GM06990 (cell line): ENCODE measurements around the gene ERC1.

Experiments used
- DNase-seq: peaks from one replicate; pipeline ENCODE4 v3.0.0-alpha.2; 2011; ENCODE audit not compliant: insufficient read length; ENCODE audit errors: extremely low read depth
- H3K27me3 ChIP-seq: replicated peaks from 2 replicates; pipeline ENCODE4 v1.6.0; 2011; ENCODE audit warnings: low read length; ENCODE audit not compliant: control insufficient read depth, insufficient read depth
- H3K36me3 ChIP-seq: 2 replicates; pipeline ENCODE4 v1.5.1; 2011; ENCODE audit warnings: low read length; ENCODE audit not compliant: control insufficient read depth, insufficient read depth
- H3K4me3 ChIP-seq: replicated peaks from 2 replicates; pipeline ENCODE4 v1.5.1; 2011; ENCODE audit warnings: low read depth, mild to moderate bottlenecking, control low read depth, low read length
- CTCF ChIP-seq: IDR thresholded peaks from 2 replicates; pipeline ENCODE4 v1.5.1; 2011; ENCODE audit warnings: low read length, control low read depth, mild to moderate bottlenecking, inconsistent platforms; ENCODE audit not compliant: insufficient read depth, poor library complexity, severe bottlenecking

The ERC1 gene

GRCh38 chr12:1071182-1071581, 80.2 kb downstream of the ERC1 start:
- no peaks in the 10 kb centered on the region for H3K27me3 ChIP-seq
- no peaks in the 10 kb centered on the region for H3K36me3 ChIP-seq
- no peak for TF ChIP-seq CTCF
- no peak for DNase-seq
- no peak overlapping the region for H3K4me3 ChIP-seq

DNA sequence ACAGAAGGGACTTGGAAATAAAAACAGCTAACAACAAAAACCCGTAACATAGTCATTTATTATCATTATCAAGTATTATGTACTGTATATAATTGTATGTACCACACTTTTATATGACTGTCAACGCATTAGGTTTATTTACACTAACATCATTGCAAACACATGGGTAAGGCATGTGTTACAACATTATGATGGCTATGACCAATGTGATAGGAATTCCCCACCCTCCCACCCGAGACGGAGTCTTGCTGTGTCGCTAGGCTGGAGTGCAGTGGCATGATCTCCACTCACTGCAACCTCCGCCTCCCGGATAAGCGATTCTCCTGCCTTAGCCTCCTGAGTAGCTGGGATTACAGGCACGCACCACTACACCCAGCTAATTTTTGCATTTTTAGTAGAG, 82.6 kb downstream of the ERC1 start:
- no peaks in the 10 kb centered on the region for H3K36me3 ChIP-seq
- TF ChIP-seq CTCF = no peak
- H3K4me3 ChIP-seq = no peak overlapping the region
- DNase-seq = no peak
- H3K27me3 ChIP-seq = no peaks in the 10 kb centered on the region

DNA sequence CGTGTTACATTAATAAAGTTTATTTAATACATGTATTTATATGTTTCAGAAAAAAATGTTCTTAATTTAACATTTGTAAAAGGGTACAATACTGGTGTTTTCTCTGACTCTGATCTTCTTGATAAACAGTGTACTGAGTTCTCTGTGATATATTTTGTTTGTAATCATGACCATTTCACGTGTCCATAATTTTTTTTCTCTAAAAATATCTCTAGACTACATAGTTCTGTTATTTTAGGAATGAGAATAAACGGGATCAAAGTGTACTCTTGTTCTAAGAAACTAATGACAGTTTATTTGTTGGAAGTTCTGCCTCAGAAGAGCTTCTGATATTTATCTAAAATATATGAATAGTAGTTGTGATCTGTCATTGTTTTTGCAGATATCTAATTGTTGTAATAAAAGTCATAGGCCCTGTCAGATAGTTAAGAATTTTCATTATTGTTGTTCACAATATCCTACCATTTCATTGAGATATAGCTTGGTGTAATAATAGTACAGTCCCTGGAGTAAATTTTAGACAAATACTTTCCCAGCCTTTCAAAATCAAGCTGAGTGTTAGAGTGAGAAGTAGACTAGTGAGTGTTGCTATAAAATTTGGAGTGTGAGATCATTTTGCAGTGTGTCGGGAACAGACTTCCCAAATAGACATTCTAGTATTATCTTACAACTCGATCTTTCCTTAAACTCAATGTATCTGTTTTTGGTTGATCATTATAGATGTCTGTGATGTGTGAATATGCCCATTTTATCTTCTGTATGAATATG, 86.2 kb downstream of the ERC1 start:
- H3K36me3 ChIP-seq = no peaks in the 10 kb centered on the region
- H3K4me3 ChIP-seq = no peak overlapping the region
- no peaks in the 10 kb centered on the region for H3K27me3 ChIP-seq
- TF ChIP-seq CTCF = no peak
- DNase-seq = no peak

DNA sequence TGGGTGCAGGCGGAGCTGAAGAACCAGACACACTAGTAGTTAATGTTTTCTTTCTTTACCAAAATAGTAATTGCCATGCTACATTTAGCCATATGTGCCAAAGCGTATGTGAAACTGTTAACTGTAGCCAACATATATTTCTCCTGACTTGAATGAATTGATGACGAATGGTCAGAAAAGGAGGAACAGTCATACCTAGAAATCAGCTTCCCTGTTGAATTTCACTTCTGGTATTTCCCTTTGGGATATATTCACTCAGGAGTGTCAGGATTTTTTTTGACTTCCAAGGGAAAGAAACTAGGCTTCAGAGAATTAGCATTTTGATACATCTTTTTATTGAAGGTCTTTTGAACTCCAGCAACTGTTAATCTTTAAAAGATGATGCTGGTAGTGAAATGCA, 87.0 kb downstream of the ERC1 start:
- no peak for DNase-seq
- H3K36me3 ChIP-seq = no peaks in the 10 kb centered on the region
- no peaks in the 10 kb centered on the region for H3K27me3 ChIP-seq
- no peak overlapping the region for H3K4me3 ChIP-seq
- no peak for TF ChIP-seq CTCF

- TF ChIP-seq CTCF = no peak
- no peaks in the 10 kb centered on the region for H3K27me3 ChIP-seq
- H3K36me3 ChIP-seq = no peaks in the 10 kb centered on the region
- no peak overlapping the region for H3K4me3 ChIP-seq
- DNase-seq = peak; percentile 36
Observed at GRCh38 chr12:1080520-1081223, 89.6 kb downstream of the ERC1 start.
